Neural progenitor cell (in vitro differentiated cells): Measurements from ENCODE around the gene GANAB. TPM values are rescaled to one million over a fixed set of nuclear protein-coding genes. Genes with fewer than 3 reads are reported as not detected.

Experiments used
- DNase-seq: peaks from one replicate; pipeline ENCODE4 v3.0.0-alpha.2; 2016; ENCODE audit warnings: low spot score
- H2AFZ ChIP-seq: fragments of 200-600 bp; sonication (generic); replicated peaks from 2 replicates; pipeline ENCODE4 v1.6.1; 2016; ENCODE audit warnings: antibody characterized with exemption
- H3F3A ChIP-seq: fragments of 200-600 bp; sonication (generic); 2 replicates; pipeline ENCODE4 v1.6.1; 2016; ENCODE audit warnings: antibody characterized with exemption, low read depth
- H3K27ac ChIP-seq: fragments of 200-600 bp; sonication (generic); 2 replicates; pipeline ENCODE4 v1.5.1; 2016; ENCODE audit warnings: mild to moderate bottlenecking
- H3K27me3 ChIP-seq: fragments of 200-600 bp; sonication (generic); 2 replicates; pipeline ENCODE4 v1.6.1; 2016; ENCODE audit warnings: mild to moderate bottlenecking, moderate library complexity
- H3K36me3 ChIP-seq: fragments of 200-600 bp; sonication (generic); 2 replicates; pipeline ENCODE4 v1.5.1; 2016
- H3K4me1 ChIP-seq: fragments of 200-600 bp; sonication (generic); 2 replicates; pipeline ENCODE4 v1.6.1; 2016; ENCODE audit warnings: mixed run types
- H3K4me2 ChIP-seq: fragments of 200-600 bp; sonication (generic); 2 replicates; pipeline ENCODE4 v1.6.1; 2016
- H3K4me3 ChIP-seq: fragments of 200-600 bp; sonication (generic); 2 replicates; pipeline ENCODE4 v1.5.1; 2016
- H3K79me2 ChIP-seq: fragments of 200-600 bp; sonication (generic); 2 replicates; pipeline ENCODE4 v1.6.1; 2016; ENCODE audit warnings: low read depth
- H3K9ac ChIP-seq: fragments of 200-600 bp; sonication (generic); 2 replicates; pipeline ENCODE4 v1.6.1; 2016
- H3K9me3 ChIP-seq: fragments of 200-600 bp; sonication (generic); 2 replicates; pipeline ENCODE4 v1.5.1; 2016; ENCODE audit warnings: low read depth
- H4K20me1 ChIP-seq: fragments of 200-600 bp; sonication (generic); 2 replicates; pipeline ENCODE4 v1.6.1; 2016; ENCODE audit warnings: low read depth
- H3K27ac Mint-ChIP-seq: 3 replicates; pipeline ENCODE4 v1.8.0; 2021; ENCODE audit warnings: mixed read lengths
- H3K27me3 Mint-ChIP-seq: 2 replicates; pipeline ENCODE4 v1.8.0; 2022; ENCODE audit warnings: low read depth, mild to moderate bottlenecking, inconsistent platforms, moderate library complexity, mixed read lengths; ENCODE audit not compliant: insufficient read depth
- H3K36me3 Mint-ChIP-seq: 3 replicates; pipeline ENCODE4 v1.8.0; 2021; ENCODE audit warnings: mixed read lengths
- H3K4me1 Mint-ChIP-seq: 3 replicates; pipeline ENCODE4 v1.8.0; 2021; ENCODE audit warnings: mixed read lengths
- H3K4me3 Mint-ChIP-seq: 3 replicates; pipeline ENCODE4 v1.8.0; 2021; ENCODE audit warnings: mild to moderate bottlenecking, moderate library complexity, mixed read lengths
- H3K9me3 Mint-ChIP-seq: 3 replicates; pipeline ENCODE4 v1.8.0; 2020; ENCODE audit warnings: mixed read lengths
- EZH2 ChIP-seq: fragments of 200-600 bp; sonication (generic); IDR thresholded peaks from 2 replicates; pipeline ENCODE4 v1.6.1; 2017; ENCODE audit warnings: antibody characterized with exemption, mild to moderate bottlenecking, moderate library complexity
- EZH2phosphoT487 ChIP-seq: fragments of 200-600 bp; sonication (generic); IDR thresholded peaks from 2 replicates; pipeline ENCODE4 v1.6.1; 2017; ENCODE audit warnings: antibody characterized with exemption
- total RNA-seq: library from RNA; depleted of rRNA; stranded (reverse); fragments of >200 nt; gene quantifications from 2 replicates; pipeline ENCODE4 v1.2.3, GENCODE V29; 2015; ENCODE audit warnings: low replicate concordance
- TF ChIP-seq, protein P1 (sequence below): fragments of 200-600 bp; sonication (generic); IDR thresholded peaks from 2 replicates; pipeline ENCODE4 v1.5.1; 2017; ENCODE audit warnings: antibody characterized with exemption, mild to moderate bottlenecking

The GANAB gene
- total RNA-seq, 1 donor from 2014 or later = 202 TPM

DNA sequence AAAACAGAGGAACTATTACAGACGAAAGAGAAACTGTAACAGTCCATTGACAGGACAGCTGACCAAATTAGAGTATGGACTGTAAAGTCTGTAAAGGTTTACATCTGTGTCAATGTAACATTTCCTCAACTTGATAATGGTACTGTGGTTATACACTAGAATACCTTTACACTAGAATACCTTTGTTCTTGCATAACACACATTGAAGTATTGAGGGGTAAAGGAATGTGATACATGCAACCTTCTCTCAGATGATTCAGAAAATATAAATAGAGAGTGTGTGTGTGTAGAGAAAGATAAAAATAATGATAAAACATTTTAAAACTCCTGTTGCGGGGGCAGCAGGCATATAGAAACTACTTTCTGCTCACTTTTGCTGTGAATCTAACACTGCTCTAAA lies 67.2 kb downstream of the GANAB start:
- Mint-ChIP-seq H3K9me3 (no peaks in the 10 kb centered on the region), H3K4me1 (peaks cover 9% of the 10 kb centered on the region), H3K27ac (no peak overlapping the region), H3K27me3 (peaks cover 6% of the 10 kb centered on the region), H3K36me3 (peaks cover 19% of the 10 kb centered on the region), H3K4me3 (no peak overlapping the region)
- Histone ChIP-seq H3K4me1 (peaks cover 6% of the 10 kb centered on the region), H3F3A (peaks cover 7% of the 10 kb centered on the region), H2AFZ (no peak overlapping the region), H3K27ac (no peak overlapping the region), H3K79me2 (peaks cover 13% of the 10 kb centered on the region), H4K20me1 (peaks cover 3% of the 10 kb centered on the region), H3K4me2 (no peak overlapping the region), H3K27me3 (no peaks in the 10 kb centered on the region), H3K9ac (no peak overlapping the region), H3K36me3 (no peaks in the 10 kb centered on the region), H3K9me3 (no peaks in the 10 kb centered on the region), H3K4me3 (no peak overlapping the region)
- DNase-seq = no peak
- TF ChIP-seq EZH2 (no peak), EZH2phosphoT487 (no peak)
- TF ChIP-seq, protein P1, sequence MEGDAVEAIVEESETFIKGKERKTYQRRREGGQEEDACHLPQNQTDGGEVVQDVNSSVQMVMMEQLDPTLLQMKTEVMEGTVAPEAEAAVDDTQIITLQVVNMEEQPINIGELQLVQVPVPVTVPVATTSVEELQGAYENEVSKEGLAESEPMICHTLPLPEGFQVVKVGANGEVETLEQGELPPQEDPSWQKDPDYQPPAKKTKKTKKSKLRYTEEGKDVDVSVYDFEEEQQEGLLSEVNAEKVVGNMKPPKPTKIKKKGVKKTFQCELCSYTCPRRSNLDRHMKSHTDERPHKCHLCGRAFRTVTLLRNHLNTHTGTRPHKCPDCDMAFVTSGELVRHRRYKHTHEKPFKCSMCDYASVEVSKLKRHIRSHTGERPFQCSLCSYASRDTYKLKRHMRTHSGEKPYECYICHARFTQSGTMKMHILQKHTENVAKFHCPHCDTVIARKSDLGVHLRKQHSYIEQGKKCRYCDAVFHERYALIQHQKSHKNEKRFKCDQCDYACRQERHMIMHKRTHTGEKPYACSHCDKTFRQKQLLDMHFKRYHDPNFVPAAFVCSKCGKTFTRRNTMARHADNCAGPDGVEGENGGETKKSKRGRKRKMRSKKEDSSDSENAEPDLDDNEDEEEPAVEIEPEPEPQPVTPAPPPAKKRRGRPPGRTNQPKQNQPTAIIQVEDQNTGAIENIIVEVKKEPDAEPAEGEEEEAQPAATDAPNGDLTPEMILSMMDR = no peak

DNA sequence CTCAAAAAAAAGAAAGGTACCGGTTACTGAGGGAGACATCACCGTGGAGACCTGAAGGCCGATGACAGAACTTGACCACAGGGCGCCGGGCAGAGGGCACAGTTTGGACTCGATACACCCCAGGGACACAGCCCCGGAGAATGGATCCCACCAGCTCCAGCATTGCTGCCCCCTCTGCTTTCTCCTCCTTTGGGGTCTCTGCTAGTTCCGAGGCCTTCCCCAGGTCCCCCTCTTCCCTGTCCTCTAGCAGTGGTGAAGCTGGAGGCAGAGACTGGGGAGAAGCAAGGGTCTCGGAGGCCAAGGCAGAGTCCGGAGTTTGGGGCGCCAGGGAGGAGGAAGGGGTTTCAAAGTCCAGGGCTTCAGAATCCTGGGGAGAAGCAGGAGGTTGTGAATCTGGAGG lies 67.9 kb downstream of the GANAB start:
- Histone ChIP-seq H3K36me3 (no peaks in the 10 kb centered on the region), H3K27ac (no peak overlapping the region), H3K9me3 (no peaks in the 10 kb centered on the region), H3K27me3 (no peaks in the 10 kb centered on the region), H3F3A (peaks cover 7% of the 10 kb centered on the region), H3K4me1 (peaks cover 6% of the 10 kb centered on the region), H4K20me1 (peaks cover 3% of the 10 kb centered on the region), H3K4me2 (no peak overlapping the region), H2AFZ (no peak overlapping the region), H3K79me2 (peaks cover 11% of the 10 kb centered on the region), H3K4me3 (no peak overlapping the region), H3K9ac (no peak overlapping the region)
- H3K4me3 Mint-ChIP-seq = no peak overlapping the region
- peaks cover 16% of the 10 kb centered on the region for H3K36me3 Mint-ChIP-seq
- no peak overlapping the region for H3K27ac Mint-ChIP-seq
- no peaks in the 10 kb centered on the region for H3K9me3 Mint-ChIP-seq
- peaks cover 10% of the 10 kb centered on the region for H3K27me3 Mint-ChIP-seq
- TF ChIP-seq EZH2 (no peak), EZH2phosphoT487 (no peak)
- TF ChIP-seq, protein P1 = no peak
- no peak for DNase-seq
- H3K4me1 Mint-ChIP-seq = peaks cover 14% of the 10 kb centered on the region

DNA sequence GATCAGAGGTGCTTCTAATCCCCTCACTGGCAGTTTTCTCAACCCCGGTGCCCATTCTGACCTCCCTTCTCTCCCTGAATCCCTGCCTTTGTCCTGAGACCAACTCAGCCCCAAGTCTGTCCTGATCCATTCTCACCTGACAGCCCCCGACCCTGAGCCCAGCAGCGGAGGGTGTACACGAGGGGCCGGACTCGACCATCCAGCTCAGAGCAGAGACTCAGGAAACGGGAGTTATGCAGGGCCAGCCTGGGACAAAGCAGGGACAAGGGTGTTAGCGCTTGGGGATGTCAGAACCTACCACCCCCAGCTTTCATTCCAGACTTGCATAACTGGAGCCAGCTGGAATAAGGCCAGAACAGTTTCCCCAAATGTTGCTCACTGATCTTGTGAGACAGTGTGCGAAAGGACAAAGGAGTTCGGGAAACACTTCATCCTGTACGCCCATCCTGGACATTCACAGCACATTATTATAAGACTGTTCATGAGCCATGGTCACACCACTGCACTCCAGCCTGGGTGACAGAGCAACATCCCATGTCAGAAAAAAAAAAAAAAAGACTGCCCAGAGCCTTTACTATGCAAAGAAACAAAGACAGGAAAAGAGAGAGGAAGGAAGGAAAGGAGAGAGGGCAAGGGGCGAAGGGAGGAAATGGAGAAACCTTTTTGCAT lies 69.2 kb downstream of the GANAB start:
- H3K79me2 ChIP-seq = peaks cover 18% of the 10 kb centered on the region
- no peaks in the 10 kb centered on the region for H3K9me3 Mint-ChIP-seq
- no peak overlapping the region for H3K4me2 ChIP-seq
- no peak overlapping the region for H3K27ac ChIP-seq
- H3K4me3 ChIP-seq = no peak overlapping the region
- peaks cover 16% of the 10 kb centered on the region for H4K20me1 ChIP-seq
- no peak for TF ChIP-seq EZH2
- TF ChIP-seq, protein P1 = no peak
- no peak for TF ChIP-seq EZH2phosphoT487
- no peak for DNase-seq
- peaks cover 11% of the 10 kb centered on the region for H3F3A ChIP-seq
- no peaks in the 10 kb centered on the region for H3K9me3 ChIP-seq
- peak overlapping the region; percentile 1 for H3K4me3 Mint-ChIP-seq
- peaks cover 10% of the 10 kb centered on the region for H3K4me1 ChIP-seq
- no peak overlapping the region for H2AFZ ChIP-seq
- H3K27ac Mint-ChIP-seq = no peak overlapping the region
- no peak overlapping the region for H3K9ac ChIP-seq
- peaks cover 22% of the 10 kb centered on the region for H3K36me3 Mint-ChIP-seq
- peaks cover 27% of the 10 kb centered on the region for H3K4me1 Mint-ChIP-seq
- H3K27me3 ChIP-seq = no peaks in the 10 kb centered on the region
- peaks cover 12% of the 10 kb centered on the region for H3K27me3 Mint-ChIP-seq
- peaks cover 1% of the 10 kb centered on the region for H3K36me3 ChIP-seq
